Neural progenitor cell (in vitro differentiated cells): ENCODE results near the gene WSCD1. TPM values are rescaled to one million over a fixed set of nuclear protein-coding genes. Genes with fewer than 3 reads are reported as not detected.

ENCODE experiments used
- DNase-seq: peaks from one replicate; pipeline ENCODE4 v3.0.0-alpha.2; 2016; ENCODE audit warnings: low spot score
- H2AFZ ChIP-seq: fragments of 200-600 bp; sonication (generic); replicated peaks from 2 replicates; pipeline ENCODE4 v1.6.1; 2016; ENCODE audit warnings: antibody characterized with exemption
- H3F3A ChIP-seq: fragments of 200-600 bp; sonication (generic); 2 replicates; pipeline ENCODE4 v1.6.1; 2016; ENCODE audit warnings: antibody characterized with exemption, low read depth
- H3K27ac ChIP-seq: fragments of 200-600 bp; sonication (generic); 2 replicates; pipeline ENCODE4 v1.5.1; 2016; ENCODE audit warnings: mild to moderate bottlenecking
- H3K27me3 ChIP-seq: fragments of 200-600 bp; sonication (generic); 2 replicates; pipeline ENCODE4 v1.6.1; 2016; ENCODE audit warnings: mild to moderate bottlenecking, moderate library complexity
- H3K36me3 ChIP-seq: fragments of 200-600 bp; sonication (generic); 2 replicates; pipeline ENCODE4 v1.5.1; 2016
- H3K4me1 ChIP-seq: fragments of 200-600 bp; sonication (generic); 2 replicates; pipeline ENCODE4 v1.6.1; 2016; ENCODE audit warnings: mixed run types
- H3K4me2 ChIP-seq: fragments of 200-600 bp; sonication (generic); 2 replicates; pipeline ENCODE4 v1.6.1; 2016
- H3K4me3 ChIP-seq: fragments of 200-600 bp; sonication (generic); 2 replicates; pipeline ENCODE4 v1.5.1; 2016
- H3K79me2 ChIP-seq: fragments of 200-600 bp; sonication (generic); 2 replicates; pipeline ENCODE4 v1.6.1; 2016; ENCODE audit warnings: low read depth
- H3K9ac ChIP-seq: fragments of 200-600 bp; sonication (generic); 2 replicates; pipeline ENCODE4 v1.6.1; 2016
- H3K9me3 ChIP-seq: fragments of 200-600 bp; sonication (generic); 2 replicates; pipeline ENCODE4 v1.5.1; 2016; ENCODE audit warnings: low read depth
- H4K20me1 ChIP-seq: fragments of 200-600 bp; sonication (generic); 2 replicates; pipeline ENCODE4 v1.6.1; 2016; ENCODE audit warnings: low read depth
- H3K27ac Mint-ChIP-seq: 3 replicates; pipeline ENCODE4 v1.8.0; 2021; ENCODE audit warnings: mixed read lengths
- H3K27me3 Mint-ChIP-seq: 2 replicates; pipeline ENCODE4 v1.8.0; 2022; ENCODE audit warnings: low read depth, mild to moderate bottlenecking, inconsistent platforms, moderate library complexity, mixed read lengths; ENCODE audit not compliant: insufficient read depth
- H3K36me3 Mint-ChIP-seq: 3 replicates; pipeline ENCODE4 v1.8.0; 2021; ENCODE audit warnings: mixed read lengths
- H3K4me1 Mint-ChIP-seq: 3 replicates; pipeline ENCODE4 v1.8.0; 2021; ENCODE audit warnings: mixed read lengths
- H3K4me3 Mint-ChIP-seq: 3 replicates; pipeline ENCODE4 v1.8.0; 2021; ENCODE audit warnings: mild to moderate bottlenecking, moderate library complexity, mixed read lengths
- H3K9me3 Mint-ChIP-seq: 3 replicates; pipeline ENCODE4 v1.8.0; 2020; ENCODE audit warnings: mixed read lengths
- EZH2 ChIP-seq: fragments of 200-600 bp; sonication (generic); IDR thresholded peaks from 2 replicates; pipeline ENCODE4 v1.6.1; 2017; ENCODE audit warnings: antibody characterized with exemption, mild to moderate bottlenecking, moderate library complexity
- EZH2phosphoT487 ChIP-seq: fragments of 200-600 bp; sonication (generic); IDR thresholded peaks from 2 replicates; pipeline ENCODE4 v1.6.1; 2017; ENCODE audit warnings: antibody characterized with exemption
- total RNA-seq: library from RNA; depleted of rRNA; stranded (reverse); fragments of >200 nt; gene quantifications from 2 replicates; pipeline ENCODE4 v1.2.3, GENCODE V29; 2015; ENCODE audit warnings: low replicate concordance
- TF ChIP-seq, protein P1 (sequence below): fragments of 200-600 bp; sonication (generic); IDR thresholded peaks from 2 replicates; pipeline ENCODE4 v1.5.1; 2017; ENCODE audit warnings: antibody characterized with exemption, mild to moderate bottlenecking

Gene WSCD1
- total RNA-seq, 1 donor from 2014 or later, result 20.2 TPM

DNA sequence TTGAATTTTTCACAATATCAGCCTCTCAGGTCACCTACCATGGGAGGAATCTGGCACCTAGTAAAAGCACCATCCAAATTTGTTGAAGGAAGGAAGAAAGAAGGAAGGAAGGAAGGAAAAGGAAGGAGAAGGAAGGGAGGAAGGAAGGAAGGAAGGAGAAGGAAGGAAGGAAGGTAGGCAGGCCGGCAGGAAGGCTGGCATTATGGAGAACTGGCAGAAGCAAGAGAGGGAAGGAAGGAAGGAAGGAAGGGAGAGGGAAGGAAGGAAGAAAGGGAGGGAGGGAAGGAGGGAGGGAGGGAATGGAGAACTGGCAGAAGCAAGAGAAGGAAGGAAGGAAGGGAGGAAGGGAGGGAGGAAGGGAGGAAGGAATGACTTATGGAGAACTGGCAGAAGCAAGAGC is 24.3 kb downstream of the WSCD1 start:
- Histone ChIP-seq H3F3A (no peaks in the 10 kb centered on the region), H3K9me3 (no peaks in the 10 kb centered on the region), H3K4me3 (no peak overlapping the region), H2AFZ (no peak overlapping the region), H3K27ac (no peak overlapping the region), H4K20me1 (no peaks in the 10 kb centered on the region), H3K79me2 (no peaks in the 10 kb centered on the region), H3K4me2 (no peak overlapping the region), H3K36me3 (no peaks in the 10 kb centered on the region), H3K4me1 (peaks cover 14% of the 10 kb centered on the region), H3K9ac (no peak overlapping the region), H3K27me3 (no peaks in the 10 kb centered on the region)
- Mint-ChIP-seq H3K27ac (no peak overlapping the region), H3K27me3 (peaks cover 5% of the 10 kb centered on the region), H3K9me3 (no peaks in the 10 kb centered on the region), H3K36me3 (peaks cover 59% of the 10 kb centered on the region), H3K4me3 (no peak overlapping the region), H3K4me1 (peaks cover 21% of the 10 kb centered on the region)
- no peak for TF ChIP-seq EZH2phosphoT487
- TF ChIP-seq, protein P1, sequence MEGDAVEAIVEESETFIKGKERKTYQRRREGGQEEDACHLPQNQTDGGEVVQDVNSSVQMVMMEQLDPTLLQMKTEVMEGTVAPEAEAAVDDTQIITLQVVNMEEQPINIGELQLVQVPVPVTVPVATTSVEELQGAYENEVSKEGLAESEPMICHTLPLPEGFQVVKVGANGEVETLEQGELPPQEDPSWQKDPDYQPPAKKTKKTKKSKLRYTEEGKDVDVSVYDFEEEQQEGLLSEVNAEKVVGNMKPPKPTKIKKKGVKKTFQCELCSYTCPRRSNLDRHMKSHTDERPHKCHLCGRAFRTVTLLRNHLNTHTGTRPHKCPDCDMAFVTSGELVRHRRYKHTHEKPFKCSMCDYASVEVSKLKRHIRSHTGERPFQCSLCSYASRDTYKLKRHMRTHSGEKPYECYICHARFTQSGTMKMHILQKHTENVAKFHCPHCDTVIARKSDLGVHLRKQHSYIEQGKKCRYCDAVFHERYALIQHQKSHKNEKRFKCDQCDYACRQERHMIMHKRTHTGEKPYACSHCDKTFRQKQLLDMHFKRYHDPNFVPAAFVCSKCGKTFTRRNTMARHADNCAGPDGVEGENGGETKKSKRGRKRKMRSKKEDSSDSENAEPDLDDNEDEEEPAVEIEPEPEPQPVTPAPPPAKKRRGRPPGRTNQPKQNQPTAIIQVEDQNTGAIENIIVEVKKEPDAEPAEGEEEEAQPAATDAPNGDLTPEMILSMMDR, result no peak
- TF ChIP-seq EZH2, result no peak
- DNase-seq, result no peak

DNA sequence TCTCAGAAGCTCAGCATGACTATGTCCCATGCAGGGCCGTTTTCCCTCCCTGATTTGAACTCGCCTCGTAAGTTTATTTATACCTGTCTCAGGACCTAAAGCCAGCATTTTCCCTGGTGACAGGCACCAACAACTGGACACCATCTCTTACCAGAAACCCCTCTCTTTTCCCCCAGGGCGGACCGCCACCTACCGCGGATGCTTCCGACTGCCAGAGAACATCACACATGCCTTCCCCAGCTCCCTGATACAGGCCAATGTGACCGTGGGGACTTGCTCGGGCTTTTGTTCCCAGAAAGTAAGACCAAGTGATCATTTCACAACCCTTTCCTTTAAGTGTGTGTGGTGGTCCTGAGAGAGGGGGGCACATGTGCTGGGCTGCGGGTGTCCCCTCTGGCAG is 24.7 kb downstream of the WSCD1 start:
- no peak overlapping the region for H3K4me3 Mint-ChIP-seq
- H3K27me3 ChIP-seq, result no peaks in the 10 kb centered on the region
- peaks cover 61% of the 10 kb centered on the region for H3K36me3 Mint-ChIP-seq

DNA sequence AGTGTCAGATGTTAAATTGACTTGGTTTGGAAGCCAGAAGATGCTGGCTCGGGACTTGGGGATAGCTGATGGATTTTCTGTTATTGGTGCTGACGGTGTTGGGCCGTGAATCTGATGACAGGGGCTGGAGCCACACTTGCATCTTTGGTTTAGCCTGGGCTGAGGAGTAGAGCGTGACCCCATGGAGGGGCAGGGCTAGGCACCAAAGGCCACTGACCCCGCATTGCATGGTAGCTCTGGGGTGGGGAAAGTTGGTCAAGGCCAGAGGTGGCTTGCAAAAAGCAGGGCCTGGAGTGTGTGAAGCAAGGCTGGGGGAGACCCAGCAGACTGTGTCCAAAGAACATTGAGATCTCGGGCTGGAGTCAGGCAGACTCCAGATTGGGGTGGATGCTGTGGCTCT is 25.3 kb downstream of the WSCD1 start:
- no peaks in the 10 kb centered on the region for H3F3A ChIP-seq
- peaks cover 8% of the 10 kb centered on the region for H3K27me3 Mint-ChIP-seq

More for the DNA sequence above, 24.7 kb downstream of the WSCD1 start:
- Mint-ChIP-seq H3K9me3 (no peaks in the 10 kb centered on the region), H3K27ac (peak overlapping the region; percentile 33), H3K4me1 (peaks cover 21% of the 10 kb centered on the region), H3K27me3 (peaks cover 5% of the 10 kb centered on the region)
- Histone ChIP-seq H2AFZ (no peak overlapping the region), H3K4me3 (no peak overlapping the region), H3K9ac (no peak overlapping the region), H4K20me1 (no peaks in the 10 kb centered on the region), H3K4me2 (no peak overlapping the region), H3K27ac (no peak overlapping the region), H3K36me3 (no peaks in the 10 kb centered on the region), H3K4me1 (peaks cover 14% of the 10 kb centered on the region), H3K79me2 (no peaks in the 10 kb centered on the region), H3F3A (no peaks in the 10 kb centered on the region), H3K9me3 (no peaks in the 10 kb centered on the region)
- TF ChIP-seq EZH2, result no peak
- no peak for TF ChIP-seq EZH2phosphoT487
- TF ChIP-seq, protein P1, result no peak
- no peak for DNase-seq

More for the DNA sequence above, 25.3 kb downstream of the WSCD1 start:
- H3K79me2 ChIP-seq, result no peaks in the 10 kb centered on the region
- H4K20me1 ChIP-seq, result no peaks in the 10 kb centered on the region
- no peak overlapping the region for H3K9ac ChIP-seq
- Mint-ChIP-seq H3K4me1 (peaks cover 21% of the 10 kb centered on the region), H3K9me3 (no peaks in the 10 kb centered on the region), H3K36me3 (peaks cover 63% of the 10 kb centered on the region), H3K4me3 (no peak overlapping the region), H3K27ac (peak overlapping the region; percentile 38)
- H3K27ac ChIP-seq, result no peak overlapping the region
- H3K27me3 ChIP-seq, result no peaks in the 10 kb centered on the region
- peaks cover 14% of the 10 kb centered on the region for H3K4me1 ChIP-seq
- TF ChIP-seq EZH2phosphoT487 (no peak), EZH2 (no peak)
- TF ChIP-seq, protein P1, result no peak
- DNase-seq, result no peak
- H3K4me2 ChIP-seq, result no peak overlapping the region
- no peaks in the 10 kb centered on the region for H3K36me3 ChIP-seq
- H3K4me3 ChIP-seq, result no peak overlapping the region
- H3K9me3 ChIP-seq, result no peaks in the 10 kb centered on the region
- H2AFZ ChIP-seq, result no peak overlapping the region
